Right lobe of liver (tissue), 4 donors: ENCODE data around the gene USO1.

ENCODE experiments used
- CTCF ChIP-seq, 4 donors: fragments of 200-600 bp in 3 of 4; fragments of 450-650 bp in 1 of 4; IDR thresholded peaks; one replicate each; pipeline versions ENCODE4 v1.5.1 to v1.8.0; 2016 to 2022; ENCODE audit warnings: antibody characterized with exemption in 4 of 4, mild to moderate bottlenecking in 2 of 4
- POLR2A ChIP-seq: fragments of 450-650 bp; IDR thresholded peaks from one replicate; pipeline ENCODE4 v1.6.1; 2017; ENCODE audit warnings: antibody characterized with exemption, mild to moderate bottlenecking
- donor health status: DM: no; HTN: no; CAD: no.
- donor health status: DM: no; HTN: no; CAD: no.
- donor health status: DM: no; HTN: yes; CAD: no.

- no peak for TF ChIP-seq CTCF (IDR thresholded peaks at IDR 0.05)
- TF ChIP-seq POLR2A: no peak
Measured at GRCh38 chr4:75698963-75699228, 25.5 kb upstream of the USO1 start.
